H9 (cell line): ENCODE data around the gene CBY3. TPM values are rescaled to one million over a fixed set of nuclear protein-coding genes. Genes with fewer than 3 reads are reported as not detected.

Source experiments
- DNase-seq: peaks from one replicate; pipeline ENCODE4 v3.0.0-alpha.2; 2017
- H2AFZ ChIP-seq: one replicate; pipeline ENCODE4 v1.6.1; 2013; ENCODE audit warnings: mild to moderate bottlenecking, low read length, control low read depth, moderate library complexity
- H2AK5ac ChIP-seq: 2 replicates; pipeline ENCODE4 v1.6.1; 2013; ENCODE audit warnings: low read length, control low read depth, mixed read lengths; ENCODE audit not compliant: insufficient read length
- H2BK120ac ChIP-seq: one replicate; pipeline ENCODE4 v1.6.1; 2013; ENCODE audit warnings: low read depth, mild to moderate bottlenecking, low read length, control low read depth, inconsistent platforms; ENCODE audit not compliant: poor library complexity, severe bottlenecking
- H2BK12ac ChIP-seq: 2 replicates; pipeline ENCODE4 v1.6.1; 2013; ENCODE audit warnings: low read length, control low read depth, mixed read lengths, low read depth; ENCODE audit not compliant: insufficient read length
- H2BK15ac ChIP-seq: 2 replicates; pipeline ENCODE4 v1.6.1; 2013; ENCODE audit warnings: low read depth, low read length, control low read depth
- H2BK20ac ChIP-seq: one replicate; pipeline ENCODE4 v1.6.1; 2013; ENCODE audit warnings: low read depth, mild to moderate bottlenecking, low read length, control low read depth, inconsistent platforms; ENCODE audit not compliant: poor library complexity, severe bottlenecking
- H2BK5ac ChIP-seq: 2 replicates; pipeline ENCODE4 v1.6.1; 2013; ENCODE audit warnings: low read length, control low read depth, mixed read lengths; ENCODE audit not compliant: insufficient read length
- H3K14ac ChIP-seq: 2 replicates; pipeline ENCODE4 v1.6.1; 2013; ENCODE audit warnings: low read length, control low read depth; ENCODE audit not compliant: insufficient read depth
- H3K18ac ChIP-seq: 2 replicates; pipeline ENCODE4 v1.6.1; 2013; ENCODE audit warnings: low read depth, mild to moderate bottlenecking, mixed read lengths, low read length, control low read depth; ENCODE audit not compliant: insufficient read length
- H3K23ac ChIP-seq: 2 replicates; pipeline ENCODE4 v1.6.1; 2013; ENCODE audit warnings: low read length, control low read depth, mixed read lengths, low read depth; ENCODE audit not compliant: insufficient read length
- H3K23me2 ChIP-seq: 2 replicates; pipeline ENCODE4 v1.6.1; 2013; ENCODE audit warnings: low read depth, mild to moderate bottlenecking, mixed read lengths, low read length, control low read depth; ENCODE audit not compliant: insufficient read length, poor library complexity, severe bottlenecking
- H3K27ac ChIP-seq: 2 replicates; pipeline ENCODE4 v1.5.1; 2013; ENCODE audit warnings: low read length, control low read depth, mixed read lengths, low read depth; ENCODE audit not compliant: insufficient read length
- H3K27me3 ChIP-seq: 2 replicates; pipeline ENCODE4 v1.6.1; 2013; ENCODE audit warnings: low read length, control low read depth, inconsistent platforms; ENCODE audit not compliant: insufficient read depth
- H3K4ac ChIP-seq: 2 replicates; pipeline ENCODE4 v1.6.1; 2013; ENCODE audit warnings: low read depth, mild to moderate bottlenecking, control low read depth, inconsistent platforms, low read length, moderate library complexity
- H3K4me1 ChIP-seq: 2 replicates; pipeline ENCODE4 v1.6.1; 2013; ENCODE audit warnings: low read length, control low read depth, inconsistent platforms; ENCODE audit not compliant: insufficient read depth
- H3K4me2 ChIP-seq: 2 replicates; pipeline ENCODE4 v1.6.1; 2013; ENCODE audit warnings: low read length, control low read depth, mixed read lengths; ENCODE audit not compliant: insufficient read length, insufficient read depth
- H3K56ac ChIP-seq: 2 replicates; pipeline ENCODE4 v1.6.1; 2013; ENCODE audit warnings: low read depth, mild to moderate bottlenecking, mixed read lengths, low read length, control low read depth; ENCODE audit not compliant: insufficient read length
- H3K79me1 ChIP-seq: 2 replicates; pipeline ENCODE4 v1.6.1; 2013; ENCODE audit warnings: low read depth, mild to moderate bottlenecking, moderate library complexity, low read length, control low read depth, inconsistent platforms; ENCODE audit not compliant: insufficient read depth, poor library complexity, severe bottlenecking
- H3K79me2 ChIP-seq: 2 replicates; pipeline ENCODE4 v1.6.1; 2013; ENCODE audit warnings: low read length, control low read depth, inconsistent platforms; ENCODE audit not compliant: insufficient read depth
- H3K9ac ChIP-seq: 2 replicates; pipeline ENCODE4 v1.6.1; 2013; ENCODE audit warnings: low read length, control low read depth, mixed read lengths; ENCODE audit not compliant: insufficient read length; ENCODE audit errors: extremely low read depth
- H3K9me3 ChIP-seq: one replicate; pipeline ENCODE4 v1.6.1; 2013; ENCODE audit warnings: low read depth, low read length, inconsistent platforms; ENCODE audit not compliant: control insufficient read depth
- H3T11ph ChIP-seq: one replicate; pipeline ENCODE4 v1.6.1; 2013; ENCODE audit warnings: mild to moderate bottlenecking, low read length, control low read depth, inconsistent platforms
- H4K20me1 ChIP-seq: one replicate; pipeline ENCODE4 v1.6.1; 2013; ENCODE audit not compliant: control insufficient read depth, insufficient read length, insufficient read depth
- H4K5ac ChIP-seq: 2 replicates; pipeline ENCODE4 v1.6.1; 2013; ENCODE audit warnings: low read depth, mild to moderate bottlenecking, mixed read lengths, low read length, control low read depth; ENCODE audit not compliant: insufficient read length
- H4K8ac ChIP-seq: replicated peaks from 2 replicates; pipeline ENCODE4 v1.6.1; 2013; ENCODE audit warnings: low read length, control low read depth, mixed read lengths, low read depth; ENCODE audit not compliant: insufficient read length
- H4K91ac ChIP-seq: 2 replicates; pipeline ENCODE4 v1.6.1; 2013; ENCODE audit warnings: low read depth, mild to moderate bottlenecking, moderate library complexity, mixed read lengths, low read length, control low read depth; ENCODE audit not compliant: insufficient read length
- H3K27ac Mint-ChIP-seq, 3 experiments: 2 replicates in 2 of 3; 3 replicates in 1 of 3; pipeline ENCODE4 v1.8.0; 2020 to 2021; ENCODE audit warnings: mixed read lengths in 3 of 3, mild to moderate bottlenecking in 1 of 3, moderate library complexity in 1 of 3
- H3K27me3 Mint-ChIP-seq: 2 replicates; pipeline ENCODE4 v1.8.0; 2021; ENCODE audit warnings: low read depth, mild to moderate bottlenecking, moderate library complexity, mixed read lengths
- H3K36me3 Mint-ChIP-seq, 3 experiments: 2 replicates in 2 of 3; 3 replicates in 1 of 3; pipeline ENCODE4 v1.8.0; 2020 to 2021; ENCODE audit warnings: low read depth in 3 of 3, mixed read lengths in 3 of 3; ENCODE audit not compliant: insufficient read depth in 1 of 3
- H3K4me1 Mint-ChIP-seq, 2 experiments: 2 replicates each; pipeline ENCODE4 v1.8.0; 2020; ENCODE audit warnings: mixed read lengths in 2 of 2
- H3K4me3 Mint-ChIP-seq, 2 experiments: 2 replicates in 1 of 2; 3 replicates in 1 of 2; pipeline ENCODE4 v1.8.0; 2020 to 2021; ENCODE audit warnings: mild to moderate bottlenecking in 2 of 2, mixed read lengths in 2 of 2, moderate library complexity in 1 of 2
- H3K9me3 Mint-ChIP-seq, 2 experiments: 2 replicates in 1 of 2; 3 replicates in 1 of 2; pipeline ENCODE4 v1.8.0; 2020; ENCODE audit warnings: mild to moderate bottlenecking in 2 of 2, mixed read lengths in 2 of 2, moderate library complexity in 1 of 2
- CTCF ChIP-seq: fragments of 200-600 bp; sonication (generic); conservative IDR thresholded peaks from 3 replicates; pipeline ENCODE4 v1.8.0; 2021; ENCODE audit warnings: antibody characterized with exemption, mild to moderate bottlenecking
- WGBS: extraction: QIAGEN DNeasy Blood & Tissue Kit; methylation state at CpG from one replicate; pipeline ENCODE4 v1.1.7; 2013; ENCODE audit warnings: missing lambda C conversion rate, low lambda C conversion rate, mixed read lengths; ENCODE audit not compliant: insufficient read length; ENCODE audit errors: extremely low coverage; 5-methylcytosine and 5-hydroxymethylcytosine counted together
- total RNA-seq: library from RNA; stranded (reverse); gene quantifications from 2 replicates; pipeline ENCODE4 v1.2.1, GENCODE V29; 2021

Gene CBY3
- total RNA-seq, 1 experiment from 2014 or later: 0.50 TPM

GRCh38 chr5:179700401-179700918 is 19.6 kb upstream of the CBY3 start:
- no peak overlapping the region for H3K56ac ChIP-seq
- H3K79me1 ChIP-seq: no peaks in the 10 kb centered on the region
- peaks cover 7% of the 10 kb centered on the region; the same call in 1 of the 2 replicates for H3K4me1 ChIP-seq
- H3K9ac ChIP-seq: peak overlapping the region; percentile 61
- Mint-ChIP-seq H3K27me3 (no peaks in the 10 kb centered on the region), H3K4me1 (peaks cover 34 to 49% of the 10 kb centered on the region in 2 experiments), H3K27ac (peak overlapping the region in 2 of 3 experiments; percentile 11 to 40; a peak in 4 of 7 replicates), H3K36me3 (peaks cover 35 to 48% (median 38%) of the 10 kb centered on the region in 3 experiments), H3K9me3 (peaks cover 0 to 6% of the 10 kb centered on the region in 2 experiments; a peak in 3 of 5 replicates), H3K4me3 (peak overlapping the region; percentile 92 to 99)
- no peak overlapping the region for H4K8ac ChIP-seq
- peak overlapping the region; percentile 81 for H3K4me2 ChIP-seq
- no peak overlapping the region for H3K23ac ChIP-seq
- H2BK20ac ChIP-seq: no peak overlapping the region
- DNase-seq: no peak
- H4K5ac ChIP-seq: no peak overlapping the region
- H2AK5ac ChIP-seq: no peak overlapping the region
- H2BK12ac ChIP-seq: no peak overlapping the region
- no peak for TF ChIP-seq CTCF
- no peak overlapping the region for H3K14ac ChIP-seq
- H2AFZ ChIP-seq: no peak overlapping the region
- no CpG with 5 or more reads among the region's 7 CpGs for WGBS
- no peak overlapping the region for H2BK120ac ChIP-seq
- no peak overlapping the region for H3T11ph ChIP-seq
- H2BK5ac ChIP-seq: no peak overlapping the region
- H3K18ac ChIP-seq: no peak overlapping the region
- no peak overlapping the region for H2BK15ac ChIP-seq
- no peak overlapping the region for H3K27ac ChIP-seq
- no peak overlapping the region for H4K91ac ChIP-seq
- H3K27me3 ChIP-seq: no peaks in the 10 kb centered on the region
- no peaks in the 10 kb centered on the region for H4K20me1 ChIP-seq
- no peak overlapping the region for H3K4ac ChIP-seq
- H3K23me2 ChIP-seq: peaks cover 7% of the 10 kb centered on the region
- H3K9me3 ChIP-seq: no peaks in the 10 kb centered on the region
- H3K79me2 ChIP-seq: peaks cover 39% of the 10 kb centered on the region
